Measurements from ENCODE around the gene EIF3I. TPM values are rescaled to one million over a fixed set of nuclear protein-coding genes. Genes with fewer than 3 reads are reported as not detected.

The EIF3I gene
- total and polyA plus RNA-seq, 2 of the 13 experiments (the other 11 are each of a cell fraction or from before 2014, with no cell fraction given): 210 to 223 TPM

- TF ChIP-seq ESRRA (CRISPR knock-in tag; IDR thresholded peaks at IDR 0.05; ENCODE audit: low read depth) (no peak), POLR2AphosphoS2 (IDR thresholded peaks at IDR 0.05; ENCODE audit: low read depth, low read length) (no peak), HNRNPUL1 (IDR thresholded peaks at IDR 0.05; ENCODE audit: low read depth, low read length) (no peak), ZBTB7B (CRISPR knock-in tag; IDR thresholded peaks at IDR 0.05) (peak; percentile 54; the same call in 1 of the 2 replicates), BCL3 (CRISPR knock-in tag; IDR thresholded peaks at IDR 0.05) (peak; percentile 40; the same call in 1 of the 2 replicates), KDM3A (CRISPR knock-in tag; IDR thresholded peaks at IDR 0.05; ENCODE audit: low read depth) (no peak), SRY (CRISPR knock-in tag; IDR thresholded peaks at IDR 0.05) (peak; percentile 55; the same call in 1 of the 2 replicates), AGO1 (IDR thresholded peaks at IDR 0.05; ENCODE audit: low read depth, low read length, poor library complexity, severe bottlenecking) (peak; percentile 59), PRDM4 (CRISPR knock-in tag; IDR thresholded peaks at IDR 0.05; ENCODE audit: borderline replicate concordance) (no peak), KDM6A (CRISPR knock-in tag; IDR thresholded peaks at IDR 0.05; ENCODE audit: low read depth) (no peak), ZMYM3 (CRISPR knock-in tag; IDR thresholded peaks at IDR 0.05) (no peak), NFYB (CRISPR knock-in tag; IDR thresholded peaks at IDR 0.05) (peak; percentile 12; the same call in 1 of the 2 replicates), ATF6 (CRISPR knock-in tag; conservative IDR thresholded peaks at IDR 0.05) (no peak), XRCC5 (optimal IDR thresholded peaks at IDR 0.05; ENCODE audit: low read length) (no peak), ZNF484 (CRISPR knock-in tag; IDR thresholded peaks at IDR 0.05; ENCODE audit: borderline replicate concordance, low read depth) (no peak), ZKSCAN1 (IDR thresholded peaks at IDR 0.05; ENCODE audit: low read length) (no peak), HINFP (CRISPR knock-in tag; IDR thresholded peaks at IDR 0.05; ENCODE audit: low read depth) (no peak)
Observed at GRCh38 chr1:32205401-32206370, 16.5 kb upstream of the EIF3I start, which contains the start of gene IQCC (continued).

Data from HepG2 (cell line).